Measurements from ENCODE around the gene SYTL4. TPM values are rescaled to one million over a fixed set of nuclear protein-coding genes. Genes with fewer than 3 reads are reported as not detected.

The SYTL4 gene
- total and polyA plus RNA-seq, 2 of the 13 experiments (the other 11 are each of a cell fraction or from before 2014, with no cell fraction given) = 0.41 to 0.73 TPM

GRCh38 chrX:100768679-100769338 lies 36.9 kb upstream of the SYTL4 start (continued):
- 0 out of 2 replicates have a peak, but pooled peaks have one; percentile 33 for TF ChIP-seq SMAD3 (CRISPR knock-in tag; IDR thresholded peaks at IDR 0.05)
- peak; percentile 90 for TF ChIP-seq CTCF (CRISPR knock-in tag; IDR thresholded peaks at IDR 0.05)
- TF ChIP-seq TBP (CRISPR knock-in tag; IDR thresholded peaks at IDR 0.05) = no peak
- no peak for TF ChIP-seq SAFB2 (CRISPR knock-in tag; IDR thresholded peaks at IDR 0.05; ENCODE audit: borderline replicate concordance, low read depth)

GRCh38 chrX:100750883-100751282 lies 19.0 kb upstream of the SYTL4 start:
- Histone ChIP-seq H3K36me3 (replicated peaks in 1 of 2; ENCODE audit: control insufficient read depth in 1 of 2, insufficient read depth in 2 of 2, low read length in 2 of 2) (no peaks in the 10 kb centered on the region), H3K9me3 (ENCODE audit: low read length) (no peaks in the 10 kb centered on the region), H3K4me1 (ENCODE audit: insufficient read depth, low read length) (peaks cover 7% of the 10 kb centered on the region), H3K9ac (ENCODE audit: insufficient read depth, low read depth, low read length) (no peak overlapping the region), H3K4me2 (ENCODE audit: low read depth, low read length) (no peak overlapping the region), H2AFZ (ENCODE audit: low read length) (no peak overlapping the region), H3K4me3 (replicated peaks in 1 of 3; ENCODE audit: insufficient read depth in 1 of 3, low read depth in 2 of 3, low read length in 3 of 3) (no peak overlapping the region), H4K20me1 (ENCODE audit: insufficient read depth, low read length) (no peaks in the 10 kb centered on the region), H3K27ac (ENCODE audit: extremely low read length, insufficient read depth, low read length) (no peak overlapping the region), H3K79me2 (ENCODE audit: insufficient read depth, low read length) (no peaks in the 10 kb centered on the region), H3K27me3 (ENCODE audit: control insufficient read depth in 1 of 2, insufficient read depth in 2 of 2, low read length in 2 of 2) (no peaks in the 10 kb centered on the region)
- intact Hi-C loops (cut with micrococcal nuclease; ENCODE audit: unreplicated experiment) (no loop called here), in situ Hi-C loops (cut with HindIII; ENCODE audit: extremely low pct_ligation_motif_present, low pct_unique_long_range_greater_than_20kb) (no loop called here)
- CTCF ChIA-PET (ENCODE audit: low intra/inter-chr PET ratio, low total read pairs) = no interaction called here
- TF ChIP-seq CSRNP2 (CRISPR knock-in tag; conservative IDR thresholded peaks at IDR 0.05; ENCODE audit: low read depth) = no peak
- no peak for TF ChIP-seq SNAPC5 (CRISPR knock-in tag; IDR thresholded peaks at IDR 0.05; ENCODE audit: borderline replicate concordance)
- TF ChIP-seq POGZ (CRISPR knock-in tag; IDR thresholded peaks at IDR 0.05) = no peak
- no peak for TF ChIP-seq CHCHD3 (CRISPR knock-in tag; IDR thresholded peaks at IDR 0.05)
- TF ChIP-seq ZNF343 (CRISPR knock-in tag; IDR thresholded peaks at IDR 0.05) = no peak
- FAIRE-seq = no peak
- POLR2A ChIA-PET = no interaction called here
- ATAC-seq = no peak
- BruUV-seq (replicated peaks) = no TSS peak
- DNase-seq (ENCODE audit: low spot score) = no peak
- WGBS (ENCODE audit: low lambda C conversion rate) = 83% methylated on average over 1 of the region's 1 CpG

All from HepG2 (cell line).